Measurements from ENCODE around the gene RXFP2.

GRCh38 chr13:31815361-31816144, 76.2 kb downstream of the RXFP2 start:
- TF ChIP-seq CTCF (IDR thresholded peaks at IDR 0.05) (no peak), POLR2A (IDR thresholded peaks at IDR 0.05) (no peak)
